GM12878 (cell line): ENCODE measurements around the gene IRF2. TPM values are rescaled to one million over a fixed set of nuclear protein-coding genes. Genes with fewer than 3 reads are reported as not detected.

Experiments
- BACH1 ChIP-seq: fragments of 450-650 bp; IDR thresholded peaks from 2 replicates; pipeline ENCODE4 v1.6.1; 2017; ENCODE audit warnings: mild to moderate bottlenecking, borderline replicate concordance
- BCL11A ChIP-seq: IDR thresholded peaks from 2 replicates; pipeline ENCODE4 v1.6.1; 2011; ENCODE audit warnings: low read depth, low read length
- BHLHE40 ChIP-seq, 2 experiments: fragments of 450-650 bp in 1 of 2; IDR thresholded peaks; 2 replicates each; pipeline ENCODE4 v1.6.1; 2011 to 2017; ENCODE audit warnings: low read depth in 2 of 2, borderline replicate concordance in 1 of 2, improper control_type of control experiment in 1 of 2, low read length in 1 of 2, mild to moderate bottlenecking in 1 of 2
- CHD4 ChIP-seq: fragments of 200-600 bp; sonication (generic); IDR thresholded peaks from 2 replicates; pipeline ENCODE4 v1.6.1; 2016; ENCODE audit warnings: mild to moderate bottlenecking
- ESRRA ChIP-seq: IDR thresholded peaks from 2 replicates; pipeline ENCODE4 v1.6.1; 2012; ENCODE audit warnings: mild to moderate bottlenecking, low read length, improper control_type of control experiment
- IKZF2 ChIP-seq, 2 experiments: fragments of 450-650 bp; IDR thresholded peaks; 2 replicates each; pipeline ENCODE4 v1.6.1; 2017; ENCODE audit warnings: mild to moderate bottlenecking in 2 of 2, moderate library complexity in 2 of 2
- MTA2 ChIP-seq: fragments of 450-650 bp; IDR thresholded peaks from 2 replicates; pipeline ENCODE4 v1.6.1; 2016; ENCODE audit warnings: low read depth, mild to moderate bottlenecking, moderate library complexity
- MXI1 ChIP-seq: fragments of 150-350 bp; IDR thresholded peaks from 2 replicates; pipeline ENCODE4 v1.6.1; 2011; ENCODE audit warnings: low read depth, mild to moderate bottlenecking, inconsistent platforms, low read length, improper control_type of control experiment
- POLR2AphosphoS2 ChIP-seq: IDR thresholded peaks from 2 replicates; pipeline ENCODE4 v1.6.1; 2011; ENCODE audit warnings: low read depth, mild to moderate bottlenecking, low read length, improper control_type of control experiment, moderate library complexity
- SMAD5 ChIP-seq: IDR thresholded peaks from 2 replicates; pipeline ENCODE4 v1.6.1; 2016; ENCODE audit warnings: antibody characterized with exemption, low read depth
- SMARCA5 ChIP-seq: fragments of 450-650 bp; IDR thresholded peaks from 2 replicates; pipeline ENCODE4 v1.6.1; 2017; ENCODE audit warnings: mild to moderate bottlenecking
- SRF ChIP-seq, 2 experiments: IDR thresholded peaks; 2 replicates each; pipeline ENCODE4 v1.6.1; 2011; ENCODE audit warnings: low read depth in 2 of 2, low read length in 2 of 2, mild to moderate bottlenecking in 1 of 2, moderate library complexity in 1 of 2
- TAF1 ChIP-seq: IDR thresholded peaks from 2 replicates; pipeline ENCODE4 v1.6.1; 2011; ENCODE audit warnings: mild to moderate bottlenecking, low read depth, low read length, borderline replicate concordance
- TCF3 ChIP-seq: IDR thresholded peaks from 2 replicates; pipeline ENCODE4 v1.6.1; 2012; ENCODE audit warnings: low read depth, mild to moderate bottlenecking, low read length, borderline replicate concordance; ENCODE audit not compliant: insufficient read depth
- WRNIP1 ChIP-seq: IDR thresholded peaks from 2 replicates; pipeline ENCODE4 v1.6.1; 2011; ENCODE audit warnings: low read depth, low read length, improper control_type of control experiment, borderline replicate concordance
- YY1 ChIP-seq: IDR thresholded peaks from 2 replicates; pipeline ENCODE4 v1.6.1; 2011; ENCODE audit warnings: low read depth, mild to moderate bottlenecking, low read length
- polyA plus RNA-seq, 11 experiments: library from polyadenylated mRNA; depleted of rRNA in 4 of 11; unstranded in 6 of 11; stranded (reverse) in 5 of 11; fragments of >200 nt; fragmentation: Nextera tagmentation in 4 of 11; fragmentation: Illumina TruSeq in 1 of 11; extraction: Ambion mirVana in 4 of 11; extraction: Trizol in 1 of 11; gene quantifications; 1 replicate in 1 of 11; 2 replicates in 10 of 11; pipeline versions ENCODE4 v1.2.1 to v1.2.3, GENCODE V29; 2011 to 2016; ENCODE audit warnings: inconsistent platforms in 2 of 11, missing spikeins in 2 of 11, low read depth in 1 of 11
- total RNA-seq, 4 experiments: library from RNA; depleted of rRNA in 3 of 4; stranded (reverse); fragments of >200 nt in 3 of 4; fragmentation: Illumina TruSeq in 1 of 4; extraction: Trizol in 1 of 4; gene quantifications; 2 replicates each; pipeline versions ENCODE4 v1.2.1 to v1.2.3, GENCODE V29; 2013 to 2021
- TF ChIP-seq, protein P1 (sequence below): fragments of 450-650 bp; IDR thresholded peaks from 2 replicates; pipeline ENCODE4 v1.6.1; 2016; ENCODE audit warnings: mild to moderate bottlenecking
- TF ChIP-seq, protein P2 (sequence below): IDR thresholded peaks from 2 replicates; pipeline ENCODE4 v1.6.1; 2012; ENCODE audit warnings: low read depth, low read length, improper control_type of control experiment
- TF ChIP-seq, protein P3 (sequence below), 3 experiments: IDR thresholded peaks in 2 of 3; conservative IDR thresholded peaks in 1 of 3; 2 replicates each; pipeline ENCODE4 v1.5.1; 2011; ENCODE audit warnings: low read depth in 3 of 3, low read length in 3 of 3, mild to moderate bottlenecking in 3 of 3, control low read depth in 2 of 3, moderate library complexity in 2 of 3, inconsistent platforms in 1 of 3, mixed read lengths in 1 of 3; ENCODE audit not compliant: control insufficient read depth in 2 of 3, insufficient read depth in 1 of 3; ENCODE audit errors: extremely low read depth in 1 of 3
- TF ChIP-seq, protein P4 (sequence below): IDR thresholded peaks from 2 replicates; pipeline ENCODE4 v1.6.1; 2012; ENCODE audit warnings: low read depth, low read length, improper control_type of control experiment

Gene IRF2
- total and polyA plus RNA-seq, 10 of the 15 experiments (the other 5 are each of a cell fraction or from before 2014, with no cell fraction given), result 45.1 to 99.3 (median 58.9) TPM

DNA sequence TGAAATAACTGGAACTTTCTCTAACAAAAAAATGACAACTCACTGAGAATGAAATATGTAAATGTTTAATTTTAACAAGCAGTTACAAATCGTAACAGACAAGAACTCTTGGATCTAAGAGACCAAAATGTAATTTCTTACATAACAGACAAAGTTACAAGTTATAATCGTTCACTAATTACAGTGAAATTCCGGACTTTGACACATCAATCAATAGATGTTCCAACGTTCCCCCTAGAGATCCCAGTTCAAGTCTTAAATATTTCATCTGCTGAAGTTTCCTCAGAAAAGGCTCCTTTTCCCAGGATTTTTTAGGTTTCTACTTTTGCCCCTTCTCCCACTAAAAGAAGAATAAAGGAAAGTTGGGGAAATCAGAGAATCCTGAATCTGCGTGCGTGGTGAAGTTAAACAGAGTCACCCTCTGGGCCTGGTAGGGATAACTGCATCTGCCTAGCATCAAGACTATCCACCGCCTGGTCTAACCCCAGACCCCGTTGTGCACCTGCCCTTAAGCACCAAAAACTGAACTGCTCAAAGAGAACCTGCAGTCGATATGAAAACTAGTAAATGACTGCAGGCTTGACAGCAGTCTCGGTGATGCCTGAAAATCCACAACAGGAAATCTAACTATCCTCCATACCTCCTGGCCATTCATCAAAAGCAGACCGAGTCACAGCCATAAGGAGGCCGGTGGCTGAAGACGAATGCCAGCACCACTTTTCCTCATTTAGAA is 2.3 kb downstream of the IRF2 start (continued):
- TF ChIP-seq, protein P1, sequence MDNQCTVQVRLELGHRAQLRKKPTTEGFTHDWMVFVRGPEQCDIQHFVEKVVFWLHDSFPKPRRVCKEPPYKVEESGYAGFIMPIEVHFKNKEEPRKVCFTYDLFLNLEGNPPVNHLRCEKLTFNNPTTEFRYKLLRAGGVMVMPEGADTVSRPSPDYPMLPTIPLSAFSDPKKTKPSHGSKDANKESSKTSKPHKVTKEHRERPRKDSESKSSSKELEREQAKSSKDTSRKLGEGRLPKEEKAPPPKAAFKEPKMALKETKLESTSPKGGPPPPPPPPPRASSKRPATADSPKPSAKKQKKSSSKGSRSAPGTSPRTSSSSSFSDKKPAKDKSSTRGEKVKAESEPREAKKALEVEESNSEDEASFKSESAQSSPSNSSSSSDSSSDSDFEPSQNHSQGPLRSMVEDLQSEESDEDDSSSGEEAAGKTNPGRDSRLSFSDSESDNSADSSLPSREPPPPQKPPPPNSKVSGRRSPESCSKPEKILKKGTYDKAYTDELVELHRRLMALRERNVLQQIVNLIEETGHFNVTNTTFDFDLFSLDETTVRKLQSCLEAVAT, result peak; percentile 90; the same call in 1 of the 2 replicates
- TF ChIP-seq BCL11A (no peak), SMARCA5 (peak; percentile 21; the same call in 1 of the 2 replicates), SRF (IDR thresholded peaks at IDR 0.05; ENCODE audit: low read depth in 2 of 2, low read length in 2 of 2) (no peak), BHLHE40 (IDR thresholded peaks at IDR 0.05; ENCODE audit: borderline replicate concordance in 1 of 2, low read depth in 2 of 2, low read length in 1 of 2) (no peak), MTA2 (no peak), POLR2AphosphoS2 (0 out of 2 replicates have a peak, but pooled peaks have one; percentile 28), WRNIP1 (peak; percentile 93; the same call in 1 of the 2 replicates), TCF3 (no peak; the same call in 1 of the 2 replicates), YY1 (no peak), SMAD5 (peak; percentile 73), MXI1 (peak; percentile 19; the same call in 1 of the 2 replicates), BACH1 (no peak), TAF1 (peak; percentile 70; the same call in 1 of the 2 replicates), IKZF2 (IDR thresholded peaks at IDR 0.05) (peak; percentile 26 to 37; a peak in 2 of 4 replicates), ESRRA (no peak), CHD4 (no peak)
- TF ChIP-seq, protein P2, sequence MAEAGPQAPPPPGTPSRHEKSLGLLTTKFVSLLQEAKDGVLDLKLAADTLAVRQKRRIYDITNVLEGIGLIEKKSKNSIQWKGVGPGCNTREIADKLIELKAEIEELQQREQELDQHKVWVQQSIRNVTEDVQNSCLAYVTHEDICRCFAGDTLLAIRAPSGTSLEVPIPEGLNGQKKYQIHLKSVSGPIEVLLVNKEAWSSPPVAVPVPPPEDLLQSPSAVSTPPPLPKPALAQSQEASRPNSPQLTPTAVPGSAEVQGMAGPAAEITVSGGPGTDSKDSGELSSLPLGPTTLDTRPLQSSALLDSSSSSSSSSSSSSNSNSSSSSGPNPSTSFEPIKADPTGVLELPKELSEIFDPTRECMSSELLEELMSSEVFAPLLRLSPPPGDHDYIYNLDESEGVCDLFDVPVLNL, result no peak
- TF ChIP-seq, protein P3, sequence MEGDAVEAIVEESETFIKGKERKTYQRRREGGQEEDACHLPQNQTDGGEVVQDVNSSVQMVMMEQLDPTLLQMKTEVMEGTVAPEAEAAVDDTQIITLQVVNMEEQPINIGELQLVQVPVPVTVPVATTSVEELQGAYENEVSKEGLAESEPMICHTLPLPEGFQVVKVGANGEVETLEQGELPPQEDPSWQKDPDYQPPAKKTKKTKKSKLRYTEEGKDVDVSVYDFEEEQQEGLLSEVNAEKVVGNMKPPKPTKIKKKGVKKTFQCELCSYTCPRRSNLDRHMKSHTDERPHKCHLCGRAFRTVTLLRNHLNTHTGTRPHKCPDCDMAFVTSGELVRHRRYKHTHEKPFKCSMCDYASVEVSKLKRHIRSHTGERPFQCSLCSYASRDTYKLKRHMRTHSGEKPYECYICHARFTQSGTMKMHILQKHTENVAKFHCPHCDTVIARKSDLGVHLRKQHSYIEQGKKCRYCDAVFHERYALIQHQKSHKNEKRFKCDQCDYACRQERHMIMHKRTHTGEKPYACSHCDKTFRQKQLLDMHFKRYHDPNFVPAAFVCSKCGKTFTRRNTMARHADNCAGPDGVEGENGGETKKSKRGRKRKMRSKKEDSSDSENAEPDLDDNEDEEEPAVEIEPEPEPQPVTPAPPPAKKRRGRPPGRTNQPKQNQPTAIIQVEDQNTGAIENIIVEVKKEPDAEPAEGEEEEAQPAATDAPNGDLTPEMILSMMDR (IDR thresholded peaks at IDR 0.05 in 2 of 3, conservative IDR thresholded peaks at IDR 0.05 in 1 of 3; ENCODE audit: control insufficient read depth in 2 of 3, extremely low read depth in 1 of 3, insufficient read depth in 1 of 3, low read depth in 3 of 3, low read length in 3 of 3), result peak in 2 of 3 experiments; percentile 6 to 20; a peak in 3 of 6 replicates
- TF ChIP-seq, protein P4, sequence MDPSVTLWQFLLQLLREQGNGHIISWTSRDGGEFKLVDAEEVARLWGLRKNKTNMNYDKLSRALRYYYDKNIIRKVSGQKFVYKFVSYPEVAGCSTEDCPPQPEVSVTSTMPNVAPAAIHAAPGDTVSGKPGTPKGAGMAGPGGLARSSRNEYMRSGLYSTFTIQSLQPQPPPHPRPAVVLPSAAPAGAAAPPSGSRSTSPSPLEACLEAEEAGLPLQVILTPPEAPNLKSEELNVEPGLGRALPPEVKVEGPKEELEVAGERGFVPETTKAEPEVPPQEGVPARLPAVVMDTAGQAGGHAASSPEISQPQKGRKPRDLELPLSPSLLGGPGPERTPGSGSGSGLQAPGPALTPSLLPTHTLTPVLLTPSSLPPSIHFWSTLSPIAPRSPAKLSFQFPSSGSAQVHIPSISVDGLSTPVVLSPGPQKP, result no peak
